ENCODE data around the gene OMP. TPM values are rescaled to one million over a fixed set of nuclear protein-coding genes. Genes with fewer than 3 reads are reported as not detected.
A peak's percentile ranks its signal among the peaks of the same experiment; 100 is the strongest.

OMP gene
- total and polyA plus RNA-seq, 8 donors, result 0.61 to 0.78 (median 0.69) TPM; not detected in 5

DNA sequence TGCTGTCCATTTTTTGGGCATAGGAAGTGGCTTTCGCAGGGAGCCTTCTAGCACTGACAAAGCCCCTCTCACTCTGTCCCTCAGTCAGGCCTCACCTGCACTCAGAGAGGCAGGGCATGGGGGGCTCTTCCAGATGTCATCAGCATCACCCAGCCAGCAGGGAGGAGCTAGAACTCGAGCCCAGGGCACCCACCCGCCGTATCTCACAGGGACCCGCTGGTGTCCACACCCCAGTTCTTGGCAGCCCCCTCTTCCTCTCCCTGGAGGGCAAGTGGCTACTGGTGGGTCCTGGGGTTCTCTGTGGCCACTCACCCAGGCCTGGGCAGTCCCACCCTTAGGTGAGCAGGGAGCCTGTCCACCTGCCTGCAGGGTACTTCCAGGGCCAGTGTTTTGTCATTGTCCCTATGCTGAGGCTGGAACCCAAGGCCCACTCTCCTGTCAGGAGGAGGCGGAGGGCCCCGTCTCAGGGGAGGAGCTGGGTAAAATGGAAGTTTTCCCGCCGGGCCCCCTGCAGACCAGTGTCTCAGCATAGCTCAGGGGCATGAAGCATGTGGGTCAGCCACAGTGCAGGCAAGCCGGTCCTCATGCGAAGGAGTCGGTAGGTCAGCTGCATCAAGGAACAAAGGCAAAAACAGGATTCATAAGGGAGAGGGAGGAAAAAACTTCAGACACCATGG is 47.2 kb downstream of the OMP start:
- 88 to 90% methylated on average over 11 to 12 of the region's 12 CpGs for WGBS, 2 donors
- no peaks in the 10 kb centered on the region for H3K36me3 ChIP-seq
- no peak overlapping the region for H3K27ac ChIP-seq
- H3K4me1 ChIP-seq, result no peaks in the 10 kb centered on the region
- no peaks in the 10 kb centered on the region for H3K27me3 ChIP-seq
- no peak for FAIRE-seq
- no peak overlapping the region for H3K4me3 ChIP-seq
- no peak for ATAC-seq
- peak in 1 of 6 donors; percentile 41 for DNase-seq
- no peaks in the 10 kb centered on the region for H3K9me3 ChIP-seq
- TF ChIP-seq, protein P1, sequence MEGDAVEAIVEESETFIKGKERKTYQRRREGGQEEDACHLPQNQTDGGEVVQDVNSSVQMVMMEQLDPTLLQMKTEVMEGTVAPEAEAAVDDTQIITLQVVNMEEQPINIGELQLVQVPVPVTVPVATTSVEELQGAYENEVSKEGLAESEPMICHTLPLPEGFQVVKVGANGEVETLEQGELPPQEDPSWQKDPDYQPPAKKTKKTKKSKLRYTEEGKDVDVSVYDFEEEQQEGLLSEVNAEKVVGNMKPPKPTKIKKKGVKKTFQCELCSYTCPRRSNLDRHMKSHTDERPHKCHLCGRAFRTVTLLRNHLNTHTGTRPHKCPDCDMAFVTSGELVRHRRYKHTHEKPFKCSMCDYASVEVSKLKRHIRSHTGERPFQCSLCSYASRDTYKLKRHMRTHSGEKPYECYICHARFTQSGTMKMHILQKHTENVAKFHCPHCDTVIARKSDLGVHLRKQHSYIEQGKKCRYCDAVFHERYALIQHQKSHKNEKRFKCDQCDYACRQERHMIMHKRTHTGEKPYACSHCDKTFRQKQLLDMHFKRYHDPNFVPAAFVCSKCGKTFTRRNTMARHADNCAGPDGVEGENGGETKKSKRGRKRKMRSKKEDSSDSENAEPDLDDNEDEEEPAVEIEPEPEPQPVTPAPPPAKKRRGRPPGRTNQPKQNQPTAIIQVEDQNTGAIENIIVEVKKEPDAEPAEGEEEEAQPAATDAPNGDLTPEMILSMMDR (IDR thresholded peaks at IDR 0.05), result no peak
- intact Hi-C loops (cut with DNase I), result no loop called here

DNA sequence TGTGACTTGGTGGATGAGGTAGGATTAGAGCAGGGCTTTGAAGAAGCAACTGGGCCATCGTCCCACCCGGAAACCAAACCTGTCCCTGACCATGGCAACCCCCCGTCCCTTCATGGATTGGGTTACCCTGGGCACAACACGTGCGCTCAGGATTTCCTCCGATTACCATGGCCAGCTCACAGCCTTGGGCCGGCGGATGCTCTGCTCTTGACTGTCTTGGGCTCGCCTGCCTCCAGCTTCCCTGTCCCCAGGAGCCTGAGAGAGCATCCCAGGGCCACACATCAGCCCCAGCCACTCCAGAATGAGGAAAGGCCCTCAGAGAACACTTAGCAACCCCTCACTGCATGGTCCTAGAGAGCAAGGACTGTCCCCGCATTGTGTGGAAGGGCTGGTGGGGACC is 48.2 kb downstream of the OMP start:
- no peak for FAIRE-seq
- no peak overlapping the region for H3K4me3 ChIP-seq

DNA sequence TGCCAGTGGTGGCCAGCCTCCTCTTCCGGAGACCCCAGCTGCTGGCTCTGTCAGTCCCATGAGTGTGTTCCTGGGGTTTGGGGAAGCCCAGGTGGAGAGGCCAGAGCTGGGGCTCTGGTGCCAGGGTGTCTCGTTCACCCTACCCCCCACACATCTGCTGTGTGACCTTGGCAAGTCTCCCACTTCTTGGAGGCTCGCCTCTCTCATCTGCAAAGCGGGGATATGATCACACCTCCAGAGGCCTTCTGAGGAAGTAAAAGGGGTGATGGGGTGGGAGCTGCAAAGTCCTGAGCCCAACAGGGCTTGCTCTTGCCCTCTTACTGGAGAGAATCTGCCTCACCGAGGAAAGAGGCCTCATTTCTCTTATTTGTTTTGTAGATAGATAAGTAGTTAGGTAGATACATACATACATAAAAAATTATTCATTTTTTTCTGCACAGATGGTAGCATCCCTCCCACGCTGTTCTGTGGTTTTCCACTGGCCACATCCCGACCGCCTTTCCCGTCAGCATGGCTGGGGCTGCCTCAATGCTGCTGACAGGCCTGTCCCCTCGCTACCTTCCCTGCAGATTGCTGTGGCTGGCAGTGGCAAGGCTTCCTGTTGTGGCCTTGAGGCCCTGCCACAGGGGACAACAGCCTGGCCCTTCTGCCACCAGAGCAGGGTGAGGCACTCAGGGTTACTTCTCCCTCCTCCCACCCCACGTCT is 49.3 kb downstream of the OMP start:
- ATAC-seq, result peak in 1 of 4 donors; percentile 21
- DNase-seq, result peak in 1 of 6 donors; percentile 29
- Histone ChIP-seq H3K9me3 (no peaks in the 10 kb centered on the region), H3K27me3 (no peaks in the 10 kb centered on the region), H3K27ac (no peak overlapping the region), H3K4me1 (no peaks in the 10 kb centered on the region), H3K4me3 (no peak overlapping the region), H3K36me3 (no peaks in the 10 kb centered on the region)
- WGBS, 2 donors, result 68 to 69% methylated on average over 10 to 11 of the region's 11 CpGs
- intact Hi-C loops (cut with DNase I), result no loop called here
- TF ChIP-seq, protein P1 (IDR thresholded peaks at IDR 0.05), result no peak
- FAIRE-seq, result no peak

More for the DNA sequence above, 48.2 kb downstream of the OMP start:
- DNase-seq (peak in 1 of 6 donors; percentile 31), ATAC-seq (no peak)
- H3K4me1 ChIP-seq, result no peaks in the 10 kb centered on the region
- H3K9me3 ChIP-seq, result no peaks in the 10 kb centered on the region
- intact Hi-C loops (cut with DNase I), result no loop called here
- H3K36me3 ChIP-seq, result no peaks in the 10 kb centered on the region
- no peaks in the 10 kb centered on the region for H3K27me3 ChIP-seq
- H3K27ac ChIP-seq, result no peak overlapping the region
- 94 to 95% methylated on average over 10 of the region's 10 CpGs for WGBS, 2 donors
- TF ChIP-seq, protein P1 (IDR thresholded peaks at IDR 0.05), result no peak

DNA sequence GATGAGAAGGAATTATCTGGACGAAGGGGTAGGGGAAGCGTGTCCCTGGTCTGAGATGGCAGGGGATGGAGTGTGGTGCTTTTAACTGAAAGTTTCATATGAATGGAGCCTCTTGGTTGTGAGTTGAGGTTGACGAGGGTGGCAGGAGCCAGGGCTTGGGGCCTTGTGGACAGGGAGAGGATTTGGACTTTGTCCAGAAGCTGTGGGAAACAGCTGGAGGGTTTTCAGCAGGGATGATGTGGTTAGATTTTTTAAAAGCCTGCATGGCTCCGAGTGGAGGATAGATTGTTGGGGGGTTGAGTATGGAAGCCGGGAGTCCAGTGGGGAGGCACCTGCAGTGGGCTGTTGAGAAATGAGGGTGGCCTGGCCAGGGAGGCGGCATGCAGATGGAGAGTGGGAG is 50.2 kb downstream of the OMP start:
- FAIRE-seq, result no peak
- no peaks in the 10 kb centered on the region for H3K27me3 ChIP-seq
- TF ChIP-seq, protein P1 (IDR thresholded peaks at IDR 0.05), result no peak
- H3K36me3 ChIP-seq, result no peaks in the 10 kb centered on the region
- H3K4me3 ChIP-seq, result no peak overlapping the region
- ATAC-seq, result no peak
- intact Hi-C loops (cut with DNase I), result no loop called here
- WGBS, 2 donors, result 82 to 85% methylated on average over 6 of the region's 6 CpGs
- H3K9me3 ChIP-seq, result no peaks in the 10 kb centered on the region
- H3K4me1 ChIP-seq, result no peaks in the 10 kb centered on the region
- H3K27ac ChIP-seq, result no peak overlapping the region
- DNase-seq, result no peak

Other genes starting within 250 kb of the OMP start
- 10 to 100 TPM in 1 of 6 donors, 1 to 10 TPM in 5; 4.9 to 13.2 (median 7.4) TPM for gene ACER3, start 241.9 kb upstream of the OMP start, total RNA-seq
- 1 to 10 TPM; 2.0 to 2.6 TPM for gene ACER3, start 241.9 kb upstream of the OMP start, polyA plus RNA-seq
- gene B3GNT6, start 68.4 kb upstream of the OMP start, total RNA-seq, result under 1 TPM in 1 of 6 donors, not detected in 5; 0.85 TPM
- gene B3GNT6, start 68.4 kb upstream of the OMP start, polyA plus RNA-seq, result not detected
- gene CAPN5, start 35.9 kb upstream of the OMP start, total RNA-seq, result 10 to 100 TPM in 2 of 6 donors, 1 to 10 TPM in 4; 3.3 to 11.0 (median 7.3) TPM
- gene CAPN5, start 35.9 kb upstream of the OMP start, polyA plus RNA-seq, result 1 to 10 TPM; 3.7 to 4.0 TPM
- gene MYO7A, start 25.4 kb downstream of the OMP start, total RNA-seq, result 1 to 10 TPM; 3.8 to 9.7 (median 7.0) TPM
- gene MYO7A, start 25.4 kb downstream of the OMP start, polyA plus RNA-seq, result 10 to 100 TPM in 1 of 2 donors, 1 to 10 TPM in 1; 6.8 to 13.3 TPM
- gene GDPD4, start 198.8 kb downstream of the OMP start, total RNA-seq, result not detected
- not detected for gene GDPD4, start 198.8 kb downstream of the OMP start, polyA plus RNA-seq